NT2/D1 (cell line): Measurements from ENCODE around the gene SDC1.

ENCODE experiments used
- DNase-seq: peaks from one replicate; pipeline ENCODE4 v3.0.0-alpha.2; 2011; ENCODE audit warnings: low read depth, low spot score
- H3K27me3 ChIP-seq: 2 replicates; pipeline ENCODE4 v1.6.0; 2011; ENCODE audit warnings: mild to moderate bottlenecking; ENCODE audit not compliant: insufficient read length, insufficient read depth
- H3K36me3 ChIP-seq: 2 replicates; pipeline ENCODE4 v1.6.1; 2011; ENCODE audit warnings: mild to moderate bottlenecking, low read length, mixed read lengths; ENCODE audit not compliant: insufficient read depth, insufficient read length
- H3K4me1 ChIP-seq: 2 replicates; pipeline ENCODE4 v1.5.1; 2011; ENCODE audit not compliant: insufficient read depth, insufficient read length
- H3K4me3 ChIP-seq: 2 replicates; pipeline ENCODE4 v1.5.1; 2011; ENCODE audit warnings: low read depth; ENCODE audit not compliant: insufficient read length
- H3K9ac ChIP-seq: 2 replicates; pipeline ENCODE4 v1.6.0; 2011; ENCODE audit warnings: low read depth; ENCODE audit not compliant: insufficient read length
- H3K9me3 ChIP-seq: 2 replicates; pipeline ENCODE4 v1.5.1; 2011; ENCODE audit warnings: mild to moderate bottlenecking, low read length; ENCODE audit not compliant: insufficient read depth
- SUZ12 ChIP-seq: IDR thresholded peaks from 2 replicates; pipeline ENCODE4 v1.6.1; 2011; ENCODE audit not compliant: insufficient read length, insufficient read depth; ENCODE audit errors: extremely low read depth
- YY1 ChIP-seq: IDR thresholded peaks from 2 replicates; pipeline ENCODE4 v1.6.1; 2011; ENCODE audit not compliant: insufficient read length, insufficient read depth
- ZNF274 ChIP-seq: IDR thresholded peaks from 2 replicates; pipeline ENCODE4 v1.6.1; 2011; ENCODE audit warnings: mild to moderate bottlenecking, low read depth, low read length

The SDC1 gene

GRCh38 chr2:20178249-20178607, 46.7 kb downstream of the SDC1 start:
- no peak for DNase-seq
- Histone ChIP-seq H3K27me3 (no peaks in the 10 kb centered on the region), H3K9ac (no peak overlapping the region), H3K4me3 (no peak overlapping the region), H3K36me3 (no peaks in the 10 kb centered on the region), H3K4me1 (peaks cover 4% of the 10 kb centered on the region), H3K9me3 (no peaks in the 10 kb centered on the region)
- no peak for TF ChIP-seq YY1
- TF ChIP-seq SUZ12: no peak
- TF ChIP-seq ZNF274: no peak

- H3K36me3 ChIP-seq: no peaks in the 10 kb centered on the region
- no peak overlapping the region for H3K4me3 ChIP-seq
- no peaks in the 10 kb centered on the region for H3K9me3 ChIP-seq
- H3K4me1 ChIP-seq: peaks cover 4% of the 10 kb centered on the region
- DNase-seq: no peak
- TF ChIP-seq ZNF274: no peak
- no peak for TF ChIP-seq SUZ12
- no peak for TF ChIP-seq YY1
- H3K9ac ChIP-seq: no peak overlapping the region
- H3K27me3 ChIP-seq: no peaks in the 10 kb centered on the region
Observed at GRCh38 chr2:20177556-20178248, 47.2 kb downstream of the SDC1 start.

GRCh38 chr2:20176760-20177159, 48.2 kb downstream of the SDC1 start:
- TF ChIP-seq SUZ12: no peak
- TF ChIP-seq YY1: no peak
- TF ChIP-seq ZNF274: no peak
- H3K9me3 ChIP-seq: 0 out of 2 replicates have a peak, but pooled peaks cover under 1% of the 10 kb centered on the region
- peaks cover under 1% of the 10 kb centered on the region for H3K4me1 ChIP-seq
- H3K27me3 ChIP-seq: no peaks in the 10 kb centered on the region
- H3K36me3 ChIP-seq: no peaks in the 10 kb centered on the region
- no peak overlapping the region for H3K9ac ChIP-seq
- H3K4me3 ChIP-seq: no peak overlapping the region
- no peak for DNase-seq

- DNase-seq: no peak
- Histone ChIP-seq H3K4me3 (no peak overlapping the region), H3K9me3 (peaks cover 5% of the 10 kb centered on the region; the same call in 1 of the 2 replicates), H3K36me3 (no peaks in the 10 kb centered on the region), H3K9ac (no peak overlapping the region), H3K27me3 (no peaks in the 10 kb centered on the region), H3K4me1 (no peaks in the 10 kb centered on the region)
- TF ChIP-seq SUZ12 (no peak), ZNF274 (no peak), YY1 (no peak)
Observed at GRCh38 chr2:20175931-20176330, 49.0 kb downstream of the SDC1 start.

GRCh38 chr2:20175267-20175666, 49.7 kb downstream of the SDC1 start:
- DNase-seq: no peak
- no peaks in the 10 kb centered on the region for H3K27me3 ChIP-seq
- no peaks in the 10 kb centered on the region for H3K4me1 ChIP-seq
- TF ChIP-seq YY1 (no peak), SUZ12 (no peak), ZNF274 (no peak)
- H3K4me3 ChIP-seq: no peak overlapping the region
- H3K36me3 ChIP-seq: no peaks in the 10 kb centered on the region
- H3K9me3 ChIP-seq: peaks cover 5% of the 10 kb centered on the region; the same call in 1 of the 2 replicates
- no peak overlapping the region for H3K9ac ChIP-seq

- no peak overlapping the region for H3K4me3 ChIP-seq
- TF ChIP-seq SUZ12 (no peak), YY1 (no peak), ZNF274 (no peak)
- peaks cover 2% of the 10 kb centered on the region for H3K4me1 ChIP-seq
- peaks cover 5% of the 10 kb centered on the region; the same call in 1 of the 2 replicates for H3K9me3 ChIP-seq
- no peak for DNase-seq
- H3K9ac ChIP-seq: no peak overlapping the region
- H3K36me3 ChIP-seq: no peaks in the 10 kb centered on the region
- no peaks in the 10 kb centered on the region for H3K27me3 ChIP-seq
Observed at GRCh38 chr2:20174410-20174809, 50.5 kb downstream of the SDC1 start.

- H3K4me3 ChIP-seq: no peak overlapping the region
- TF ChIP-seq YY1 (no peak), ZNF274 (no peak), SUZ12 (no peak)
- peaks cover 2% of the 10 kb centered on the region for H3K4me1 ChIP-seq
- peaks cover 5% of the 10 kb centered on the region; the same call in 1 of the 2 replicates for H3K9me3 ChIP-seq
- DNase-seq: no peak
- no peak overlapping the region for H3K9ac ChIP-seq
- H3K27me3 ChIP-seq: no peaks in the 10 kb centered on the region
- H3K36me3 ChIP-seq: no peaks in the 10 kb centered on the region
Observed at GRCh38 chr2:20173496-20174402, 51.2 kb downstream of the SDC1 start.
